ENCODE measurements around the gene DCST2. TPM values are rescaled to one million over a fixed set of nuclear protein-coding genes. Genes with fewer than 3 reads are reported as not detected.

Gene DCST2
- total and polyA plus RNA-seq, 9 of the 15 experiments (the other 6 are each of a cell fraction or from before 2014, with no cell fraction given), result 0.09 to 0.49 (median 0.11) TPM; not detected in 3

GRCh38 chr1:155078469-155079209 lies 45.1 kb upstream of the DCST2 start, which contains the start of gene EFNA3 (continued):
- no peak for TF ChIP-seq ATF6 (CRISPR knock-in tag; IDR thresholded peaks at IDR 0.05)
- no peak for TF ChIP-seq ZNF561 (CRISPR knock-in tag; conservative IDR thresholded peaks at IDR 0.05)
- no peak for TF ChIP-seq BHLHE40 (IDR thresholded peaks at IDR 0.05; ENCODE audit: low read length)
- no peak for TF ChIP-seq XRCC5 (IDR thresholded peaks at IDR 0.05; ENCODE audit: low read depth, low read length)
- no peak for TF ChIP-seq ZBTB40 (IDR thresholded peaks at IDR 0.05)
- TF ChIP-seq ZBTB40 (CRISPR knock-in tag; IDR thresholded peaks at IDR 0.05), result no peak
- TF ChIP-seq MIER1 (IDR thresholded peaks at IDR 0.05; ENCODE audit: low read depth), result no peak
- TF ChIP-seq E2F8 (IDR thresholded peaks at IDR 0.05; ENCODE audit: low read depth, partially characterized antibody), result no peak
- no peak for TF ChIP-seq ZFPM2 (CRISPR knock-in tag; IDR thresholded peaks at IDR 0.05)

Measured in K562 (cell line).